H9 (cell line): ENCODE results near the gene GSE1. TPM values are rescaled to one million over a fixed set of nuclear protein-coding genes. Genes with fewer than 3 reads are reported as not detected.

ENCODE experiments used
- DNase-seq: peaks from one replicate; pipeline ENCODE4 v3.0.0-alpha.2; 2017
- H2AFZ ChIP-seq: one replicate; pipeline ENCODE4 v1.6.1; 2013; ENCODE audit warnings: mild to moderate bottlenecking, low read length, control low read depth, moderate library complexity
- H2AK5ac ChIP-seq: 2 replicates; pipeline ENCODE4 v1.6.1; 2013; ENCODE audit warnings: low read length, control low read depth, mixed read lengths; ENCODE audit not compliant: insufficient read length
- H2BK120ac ChIP-seq: one replicate; pipeline ENCODE4 v1.6.1; 2013; ENCODE audit warnings: low read depth, mild to moderate bottlenecking, low read length, control low read depth, inconsistent platforms; ENCODE audit not compliant: poor library complexity, severe bottlenecking
- H2BK12ac ChIP-seq: 2 replicates; pipeline ENCODE4 v1.6.1; 2013; ENCODE audit warnings: low read length, control low read depth, mixed read lengths, low read depth; ENCODE audit not compliant: insufficient read length
- H2BK15ac ChIP-seq: 2 replicates; pipeline ENCODE4 v1.6.1; 2013; ENCODE audit warnings: low read depth, low read length, control low read depth
- H2BK20ac ChIP-seq: one replicate; pipeline ENCODE4 v1.6.1; 2013; ENCODE audit warnings: low read depth, mild to moderate bottlenecking, low read length, control low read depth, inconsistent platforms; ENCODE audit not compliant: poor library complexity, severe bottlenecking
- H2BK5ac ChIP-seq: 2 replicates; pipeline ENCODE4 v1.6.1; 2013; ENCODE audit warnings: low read length, control low read depth, mixed read lengths; ENCODE audit not compliant: insufficient read length
- H3K14ac ChIP-seq: 2 replicates; pipeline ENCODE4 v1.6.1; 2013; ENCODE audit warnings: low read length, control low read depth; ENCODE audit not compliant: insufficient read depth
- H3K18ac ChIP-seq: 2 replicates; pipeline ENCODE4 v1.6.1; 2013; ENCODE audit warnings: low read depth, mild to moderate bottlenecking, mixed read lengths, low read length, control low read depth; ENCODE audit not compliant: insufficient read length
- H3K23ac ChIP-seq: 2 replicates; pipeline ENCODE4 v1.6.1; 2013; ENCODE audit warnings: low read length, control low read depth, mixed read lengths, low read depth; ENCODE audit not compliant: insufficient read length
- H3K23me2 ChIP-seq: 2 replicates; pipeline ENCODE4 v1.6.1; 2013; ENCODE audit warnings: low read depth, mild to moderate bottlenecking, mixed read lengths, low read length, control low read depth; ENCODE audit not compliant: insufficient read length, poor library complexity, severe bottlenecking
- H3K27ac ChIP-seq: 2 replicates; pipeline ENCODE4 v1.5.1; 2013; ENCODE audit warnings: low read length, control low read depth, mixed read lengths, low read depth; ENCODE audit not compliant: insufficient read length
- H3K27me3 ChIP-seq: 2 replicates; pipeline ENCODE4 v1.6.1; 2013; ENCODE audit warnings: low read length, control low read depth, inconsistent platforms; ENCODE audit not compliant: insufficient read depth
- H3K4ac ChIP-seq: 2 replicates; pipeline ENCODE4 v1.6.1; 2013; ENCODE audit warnings: low read depth, mild to moderate bottlenecking, control low read depth, inconsistent platforms, low read length, moderate library complexity
- H3K4me1 ChIP-seq: 2 replicates; pipeline ENCODE4 v1.6.1; 2013; ENCODE audit warnings: low read length, control low read depth, inconsistent platforms; ENCODE audit not compliant: insufficient read depth
- H3K4me2 ChIP-seq: 2 replicates; pipeline ENCODE4 v1.6.1; 2013; ENCODE audit warnings: low read length, control low read depth, mixed read lengths; ENCODE audit not compliant: insufficient read length, insufficient read depth
- H3K56ac ChIP-seq: 2 replicates; pipeline ENCODE4 v1.6.1; 2013; ENCODE audit warnings: low read depth, mild to moderate bottlenecking, mixed read lengths, low read length, control low read depth; ENCODE audit not compliant: insufficient read length
- H3K79me1 ChIP-seq: 2 replicates; pipeline ENCODE4 v1.6.1; 2013; ENCODE audit warnings: low read depth, mild to moderate bottlenecking, moderate library complexity, low read length, control low read depth, inconsistent platforms; ENCODE audit not compliant: insufficient read depth, poor library complexity, severe bottlenecking
- H3K79me2 ChIP-seq: 2 replicates; pipeline ENCODE4 v1.6.1; 2013; ENCODE audit warnings: low read length, control low read depth, inconsistent platforms; ENCODE audit not compliant: insufficient read depth
- H3K9ac ChIP-seq: 2 replicates; pipeline ENCODE4 v1.6.1; 2013; ENCODE audit warnings: low read length, control low read depth, mixed read lengths; ENCODE audit not compliant: insufficient read length; ENCODE audit errors: extremely low read depth
- H3K9me3 ChIP-seq: one replicate; pipeline ENCODE4 v1.6.1; 2013; ENCODE audit warnings: low read depth, low read length, inconsistent platforms; ENCODE audit not compliant: control insufficient read depth
- H3T11ph ChIP-seq: one replicate; pipeline ENCODE4 v1.6.1; 2013; ENCODE audit warnings: mild to moderate bottlenecking, low read length, control low read depth, inconsistent platforms
- H4K20me1 ChIP-seq: one replicate; pipeline ENCODE4 v1.6.1; 2013; ENCODE audit not compliant: control insufficient read depth, insufficient read length, insufficient read depth
- H4K5ac ChIP-seq: 2 replicates; pipeline ENCODE4 v1.6.1; 2013; ENCODE audit warnings: low read depth, mild to moderate bottlenecking, mixed read lengths, low read length, control low read depth; ENCODE audit not compliant: insufficient read length
- H4K8ac ChIP-seq: replicated peaks from 2 replicates; pipeline ENCODE4 v1.6.1; 2013; ENCODE audit warnings: low read length, control low read depth, mixed read lengths, low read depth; ENCODE audit not compliant: insufficient read length
- H4K91ac ChIP-seq: 2 replicates; pipeline ENCODE4 v1.6.1; 2013; ENCODE audit warnings: low read depth, mild to moderate bottlenecking, moderate library complexity, mixed read lengths, low read length, control low read depth; ENCODE audit not compliant: insufficient read length
- H3K27ac Mint-ChIP-seq, 3 experiments: 2 replicates in 2 of 3; 3 replicates in 1 of 3; pipeline ENCODE4 v1.8.0; 2020 to 2021; ENCODE audit warnings: mixed read lengths in 3 of 3, mild to moderate bottlenecking in 1 of 3, moderate library complexity in 1 of 3
- H3K27me3 Mint-ChIP-seq: 2 replicates; pipeline ENCODE4 v1.8.0; 2021; ENCODE audit warnings: low read depth, mild to moderate bottlenecking, moderate library complexity, mixed read lengths
- H3K36me3 Mint-ChIP-seq, 3 experiments: 2 replicates in 2 of 3; 3 replicates in 1 of 3; pipeline ENCODE4 v1.8.0; 2020 to 2021; ENCODE audit warnings: low read depth in 3 of 3, mixed read lengths in 3 of 3; ENCODE audit not compliant: insufficient read depth in 1 of 3
- H3K4me1 Mint-ChIP-seq, 2 experiments: 2 replicates each; pipeline ENCODE4 v1.8.0; 2020; ENCODE audit warnings: mixed read lengths in 2 of 2
- H3K4me3 Mint-ChIP-seq, 2 experiments: 2 replicates in 1 of 2; 3 replicates in 1 of 2; pipeline ENCODE4 v1.8.0; 2020 to 2021; ENCODE audit warnings: mild to moderate bottlenecking in 2 of 2, mixed read lengths in 2 of 2, moderate library complexity in 1 of 2
- H3K9me3 Mint-ChIP-seq, 2 experiments: 2 replicates in 1 of 2; 3 replicates in 1 of 2; pipeline ENCODE4 v1.8.0; 2020; ENCODE audit warnings: mild to moderate bottlenecking in 2 of 2, mixed read lengths in 2 of 2, moderate library complexity in 1 of 2
- WGBS: extraction: QIAGEN DNeasy Blood & Tissue Kit; methylation state at CpG from one replicate; pipeline ENCODE4 v1.1.7; 2013; ENCODE audit warnings: missing lambda C conversion rate, low lambda C conversion rate, mixed read lengths; ENCODE audit not compliant: insufficient read length; ENCODE audit errors: extremely low coverage; 5-methylcytosine and 5-hydroxymethylcytosine counted together
- total RNA-seq: library from RNA; stranded (reverse); gene quantifications from 2 replicates; pipeline ENCODE4 v1.2.1, GENCODE V29; 2021
- TF ChIP-seq, protein P1 (sequence below): fragments of 200-600 bp; sonication (generic); conservative IDR thresholded peaks from 3 replicates; pipeline ENCODE4 v1.8.0; 2021; ENCODE audit warnings: antibody characterized with exemption, mild to moderate bottlenecking

Gene GSE1
- total RNA-seq, 1 experiment from 2014 or later, result 125 TPM

DNA sequence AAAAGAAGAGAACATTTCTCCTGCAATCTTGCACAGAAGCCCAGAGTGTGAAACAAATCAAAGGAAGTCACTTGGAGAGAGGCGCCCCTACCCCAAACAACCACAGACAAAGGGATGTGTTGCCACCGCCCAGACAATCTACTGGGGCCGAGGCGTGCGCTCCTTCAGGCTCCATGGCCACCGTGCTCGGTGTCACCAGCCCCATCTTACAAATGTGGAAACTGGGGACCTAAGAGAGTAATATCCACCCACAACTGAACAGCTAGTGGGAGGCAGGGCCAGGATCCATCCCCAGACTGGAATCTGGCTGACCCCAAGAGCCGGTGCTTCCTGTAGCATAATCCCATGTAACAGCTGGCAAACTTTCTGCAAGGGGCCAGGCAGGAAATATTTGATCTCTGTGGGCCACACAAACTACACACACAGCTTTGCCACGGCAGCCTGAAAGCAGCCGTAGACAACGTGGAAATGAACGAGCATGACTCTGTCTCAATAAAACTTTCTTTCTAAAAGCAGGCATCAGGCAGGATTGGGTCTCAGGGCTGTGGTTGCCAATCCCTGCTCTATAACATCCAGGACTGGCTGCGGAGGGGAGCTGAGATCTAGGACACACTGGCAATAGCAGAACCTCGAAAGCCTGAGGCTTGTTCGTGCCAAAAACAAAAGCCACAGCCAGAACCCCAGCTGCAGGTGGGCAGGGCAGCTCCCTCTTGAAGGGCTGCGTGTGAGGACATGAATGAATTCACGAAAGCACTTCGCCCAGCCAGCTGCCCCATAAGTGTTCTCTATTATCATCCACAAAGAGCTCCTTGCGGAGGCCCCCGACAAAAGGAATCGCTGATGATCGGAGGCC lies 102.3 kb downstream of the GSE1 start:
- TF ChIP-seq, protein P1, sequence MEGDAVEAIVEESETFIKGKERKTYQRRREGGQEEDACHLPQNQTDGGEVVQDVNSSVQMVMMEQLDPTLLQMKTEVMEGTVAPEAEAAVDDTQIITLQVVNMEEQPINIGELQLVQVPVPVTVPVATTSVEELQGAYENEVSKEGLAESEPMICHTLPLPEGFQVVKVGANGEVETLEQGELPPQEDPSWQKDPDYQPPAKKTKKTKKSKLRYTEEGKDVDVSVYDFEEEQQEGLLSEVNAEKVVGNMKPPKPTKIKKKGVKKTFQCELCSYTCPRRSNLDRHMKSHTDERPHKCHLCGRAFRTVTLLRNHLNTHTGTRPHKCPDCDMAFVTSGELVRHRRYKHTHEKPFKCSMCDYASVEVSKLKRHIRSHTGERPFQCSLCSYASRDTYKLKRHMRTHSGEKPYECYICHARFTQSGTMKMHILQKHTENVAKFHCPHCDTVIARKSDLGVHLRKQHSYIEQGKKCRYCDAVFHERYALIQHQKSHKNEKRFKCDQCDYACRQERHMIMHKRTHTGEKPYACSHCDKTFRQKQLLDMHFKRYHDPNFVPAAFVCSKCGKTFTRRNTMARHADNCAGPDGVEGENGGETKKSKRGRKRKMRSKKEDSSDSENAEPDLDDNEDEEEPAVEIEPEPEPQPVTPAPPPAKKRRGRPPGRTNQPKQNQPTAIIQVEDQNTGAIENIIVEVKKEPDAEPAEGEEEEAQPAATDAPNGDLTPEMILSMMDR, result no peak
- H3K23me2 ChIP-seq, result peaks cover 9% of the 10 kb centered on the region
- no peak overlapping the region for H3K18ac ChIP-seq
- H3K9ac ChIP-seq, result peak overlapping the region; percentile 16
- no peak overlapping the region for H2BK5ac ChIP-seq
- Mint-ChIP-seq H3K9me3 (peaks cover 5 to 8% of the 10 kb centered on the region in 2 experiments), H3K36me3 (peaks cover 6 to 13% (median 10%) of the 10 kb centered on the region in 3 experiments; a peak in 5 of 7 replicates), H3K27ac (peak overlapping the region in 2 of 3 experiments; percentile 65 to 68; a peak in 3 of 7 replicates), H3K4me1 (peaks cover 24 to 39% of the 10 kb centered on the region in 2 experiments), H3K27me3 (peaks cover 23% of the 10 kb centered on the region), H3K4me3 (peak overlapping the region; percentile 41 to 68)
- no peak overlapping the region for H3K56ac ChIP-seq
- no peak overlapping the region for H3K14ac ChIP-seq
- no peak overlapping the region for H3K27ac ChIP-seq
- H2BK15ac ChIP-seq, result no peak overlapping the region
- H4K20me1 ChIP-seq, result no peaks in the 10 kb centered on the region
- H3K27me3 ChIP-seq, result peaks cover 3% of the 10 kb centered on the region; the same call in 1 of the 2 replicates
- H3K23ac ChIP-seq, result no peak overlapping the region
- H2BK120ac ChIP-seq, result no peak overlapping the region
- no peak overlapping the region for H4K91ac ChIP-seq
- no peak overlapping the region for H2BK20ac ChIP-seq
- peaks cover 3% of the 10 kb centered on the region; the same call in 1 of the 2 replicates for H3K4me1 ChIP-seq
- peak; percentile 61 for DNase-seq
- no peak overlapping the region for H4K8ac ChIP-seq
- H2AK5ac ChIP-seq, result no peak overlapping the region
- H4K5ac ChIP-seq, result no peak overlapping the region
- no peaks in the 10 kb centered on the region for H3K79me2 ChIP-seq
- peak overlapping the region; percentile 74 for H3K4me2 ChIP-seq
- no peak overlapping the region for H2BK12ac ChIP-seq
- H3K79me1 ChIP-seq, result no peaks in the 10 kb centered on the region
- no peak overlapping the region for H3T11ph ChIP-seq
- WGBS, result no CpG with 5 or more reads among the region's 22 CpGs
- H2AFZ ChIP-seq, result no peak overlapping the region
- H3K9me3 ChIP-seq, result peaks cover 7% of the 10 kb centered on the region
- H3K4ac ChIP-seq, result no peak overlapping the region
